HuH-7.5 (cell line): ENCODE measurements around the gene TACC2.

Experiments
- DNase-seq: peaks from one replicate; pipeline ENCODE4 v3.0.0; 2011; ENCODE audit warnings: low spot score

TACC2 gene

GRCh38 chr10:122222638-122223037 is 233.7 kb downstream of the TACC2 start:
- no peak for DNase-seq

GRCh38 chr10:122224159-122224558 is 235.2 kb downstream of the TACC2 start:
- DNase-seq = no peak

- no peak for DNase-seq
These were observed 236.4 kb downstream of the TACC2 start for GRCh38 chr10:122225330-122225729.

GRCh38 chr10:122227754-122228153 is 238.8 kb downstream of the TACC2 start:
- DNase-seq = no peak

GRCh38 chr10:122229666-122230065 is 240.7 kb downstream of the TACC2 start:
- DNase-seq = no peak

DNA sequence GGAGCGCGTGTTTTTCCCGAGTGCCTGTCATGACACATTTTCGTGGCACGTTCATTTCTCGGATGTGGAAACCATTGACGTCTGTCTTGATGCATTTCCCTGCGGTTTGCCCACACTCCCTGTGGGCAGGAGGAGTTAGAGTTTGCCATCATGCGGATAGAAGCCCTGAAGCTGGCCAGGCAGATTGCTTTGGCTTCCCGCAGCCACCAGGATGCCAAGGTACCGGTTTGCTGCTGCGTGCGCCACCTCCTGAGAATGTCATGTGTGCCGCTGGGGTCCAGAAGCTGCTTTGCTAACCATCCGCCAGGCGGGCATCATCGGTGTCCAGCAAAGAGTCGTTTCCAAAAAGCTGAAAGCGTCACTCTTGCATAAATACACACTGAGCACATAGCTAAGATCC is 241.3 kb downstream of the TACC2 start:
- DNase-seq = no peak

DNA sequence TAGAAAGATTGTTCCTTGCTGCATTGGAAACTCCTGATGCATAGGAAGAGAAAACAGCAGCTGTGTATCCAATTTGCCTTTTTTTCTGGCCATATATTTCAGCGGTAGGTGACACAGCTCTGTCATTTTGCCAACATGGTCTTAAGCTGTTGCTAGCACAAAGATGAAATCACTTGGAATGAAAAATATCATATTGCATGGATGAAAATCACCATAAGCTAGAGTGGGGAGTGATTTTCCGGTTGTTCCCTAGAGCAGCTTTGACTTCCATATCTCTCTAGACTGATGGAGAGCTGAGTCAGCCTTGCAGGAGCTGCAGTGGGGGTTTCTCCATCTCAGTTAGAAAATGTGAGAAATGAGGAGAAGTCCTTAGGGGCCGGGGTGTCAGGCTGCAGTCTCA is 243.8 kb downstream of the TACC2 start:
- no peak for DNase-seq

DNA sequence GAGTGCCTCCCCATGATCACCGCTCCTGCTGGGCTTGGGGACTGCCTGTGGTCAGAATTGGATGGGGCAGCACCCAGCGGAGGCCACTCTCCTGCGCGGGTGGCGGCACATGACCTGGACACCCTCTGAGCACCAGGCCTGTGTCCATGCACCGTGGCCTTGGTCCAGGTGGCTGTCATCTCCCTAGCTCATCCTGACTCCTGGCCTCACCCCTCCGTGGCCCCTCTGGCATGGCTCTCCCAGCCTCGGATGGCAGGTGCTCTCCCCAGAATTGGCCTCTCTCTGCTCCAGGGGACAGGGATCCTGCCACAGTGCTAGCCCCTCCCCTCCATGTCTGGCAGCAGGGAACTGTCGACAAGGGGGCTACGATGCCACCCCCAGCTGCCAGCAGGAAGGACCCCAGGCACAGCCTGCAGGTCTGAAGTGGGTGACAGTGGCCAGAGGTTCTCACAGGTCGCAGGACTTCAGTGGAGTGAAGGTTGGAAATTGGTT is 244.9 kb downstream of the TACC2 start:
- DNase-seq = no peak

- DNase-seq = no peak
These were observed 245.5 kb downstream of the TACC2 start for GRCh38 chr10:122234416-122234815.

DNA sequence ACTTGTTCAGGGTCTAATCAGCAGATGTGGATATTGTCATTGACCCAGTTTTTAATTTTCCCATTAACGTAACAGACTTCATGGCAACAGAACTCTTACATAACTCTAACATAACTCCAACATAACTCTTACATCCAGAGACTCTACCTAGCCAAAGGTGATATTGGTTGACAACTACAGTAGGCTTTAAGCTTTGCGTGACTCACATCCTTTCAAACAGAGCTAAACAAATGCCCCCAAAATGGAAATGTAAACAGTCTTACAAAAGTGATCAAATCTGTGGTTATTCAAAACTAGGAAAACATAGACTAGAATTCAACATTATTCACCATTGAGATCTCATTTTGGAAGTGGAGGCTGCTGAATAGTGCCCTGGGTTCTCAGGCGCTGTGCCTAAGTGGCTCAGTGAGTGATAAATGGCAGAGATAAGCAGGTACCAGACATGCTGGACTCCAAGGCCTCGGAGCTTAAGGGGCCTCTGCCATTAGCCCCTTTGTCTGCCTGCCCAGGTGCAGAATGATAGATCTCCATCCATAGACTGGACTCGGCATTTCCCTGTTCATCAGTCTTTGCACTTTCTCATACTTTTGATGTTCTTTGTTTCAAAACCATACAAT is 247.8 kb downstream of the TACC2 start:
- DNase-seq = no peak

- no peak for DNase-seq
These were observed 248.5 kb downstream of the TACC2 start for GRCh38 chr10:122237331-122237990.

GRCh38 chr10:122239578-122240257 is 250.8 kb downstream of the TACC2 start:
- DNase-seq = no peak

DNA sequence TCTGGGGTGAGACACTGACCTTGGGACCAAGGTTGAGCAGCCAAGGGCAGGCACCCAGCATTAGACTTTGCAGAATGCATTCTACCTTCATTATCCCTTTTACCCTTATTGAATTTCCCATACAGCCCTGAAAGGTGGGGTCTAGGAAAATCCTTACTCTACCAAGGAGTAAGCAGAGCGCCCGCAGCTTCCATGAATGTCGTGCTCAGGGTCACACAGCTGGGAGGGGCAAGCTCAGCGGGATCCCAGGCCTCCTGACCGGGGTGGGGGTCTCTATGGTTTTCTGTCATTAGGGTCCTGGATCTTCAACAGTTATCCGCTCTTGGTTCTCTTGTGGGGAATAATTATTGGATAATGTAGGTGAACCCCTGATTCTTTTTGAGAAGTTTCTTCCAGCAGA is 251.4 kb downstream of the TACC2 start:
- DNase-seq = no peak

- no peak for DNase-seq
These were observed 252.9 kb downstream of the TACC2 start for GRCh38 chr10:122241836-122242235.

- no peak for DNase-seq
These were observed 254.6 kb downstream of the TACC2 start for GRCh38 chr10:122243550-122243949.

GRCh38 chr10:122244001-122244975 is 255.3 kb downstream of the TACC2 start:
- DNase-seq = no peak

DNA sequence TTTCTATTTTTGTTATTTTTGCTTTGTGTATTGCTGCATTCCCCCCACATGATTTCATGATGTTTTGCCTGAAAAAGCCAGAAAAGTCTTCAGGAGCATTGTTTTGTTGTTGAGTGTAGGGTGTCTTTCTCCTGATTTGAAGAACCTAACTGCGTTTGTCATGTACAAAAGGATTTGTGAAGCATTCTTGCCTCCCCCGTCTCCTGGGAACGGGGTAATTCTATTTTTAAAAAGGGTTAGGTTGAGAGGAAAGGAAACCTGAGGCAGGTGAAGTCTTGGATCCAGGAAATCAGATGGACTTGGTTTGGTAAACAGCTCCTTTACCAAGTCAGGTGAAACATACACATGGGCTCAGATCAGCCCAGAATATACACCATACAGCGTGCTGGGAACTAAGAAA is 256.2 kb downstream of the TACC2 start:
- no peak for DNase-seq

DNA sequence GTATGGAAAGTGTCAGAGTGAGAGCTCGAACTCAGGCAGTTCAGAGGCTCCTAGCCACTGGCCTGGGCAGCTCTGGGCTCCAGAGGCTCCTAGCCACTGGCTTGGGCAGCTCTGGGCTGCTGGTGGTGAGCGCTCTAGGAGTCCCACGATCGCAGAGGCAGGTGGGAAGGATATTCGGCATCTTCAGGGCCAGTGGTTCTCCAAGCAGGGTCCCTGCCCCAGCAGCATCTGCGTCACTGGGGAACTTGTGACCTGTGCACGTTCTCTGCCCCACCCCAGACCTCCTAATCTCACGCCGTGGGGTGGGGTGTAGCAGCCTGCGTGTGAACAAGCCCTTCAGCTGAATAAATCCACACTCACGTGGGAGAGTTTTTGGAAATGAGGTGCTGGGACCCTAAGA is 256.9 kb downstream of the TACC2 start:
- no peak for DNase-seq

GRCh38 chr10:122246830-122247520 is 258.0 kb downstream of the TACC2 start:
- no peak for DNase-seq

DNA sequence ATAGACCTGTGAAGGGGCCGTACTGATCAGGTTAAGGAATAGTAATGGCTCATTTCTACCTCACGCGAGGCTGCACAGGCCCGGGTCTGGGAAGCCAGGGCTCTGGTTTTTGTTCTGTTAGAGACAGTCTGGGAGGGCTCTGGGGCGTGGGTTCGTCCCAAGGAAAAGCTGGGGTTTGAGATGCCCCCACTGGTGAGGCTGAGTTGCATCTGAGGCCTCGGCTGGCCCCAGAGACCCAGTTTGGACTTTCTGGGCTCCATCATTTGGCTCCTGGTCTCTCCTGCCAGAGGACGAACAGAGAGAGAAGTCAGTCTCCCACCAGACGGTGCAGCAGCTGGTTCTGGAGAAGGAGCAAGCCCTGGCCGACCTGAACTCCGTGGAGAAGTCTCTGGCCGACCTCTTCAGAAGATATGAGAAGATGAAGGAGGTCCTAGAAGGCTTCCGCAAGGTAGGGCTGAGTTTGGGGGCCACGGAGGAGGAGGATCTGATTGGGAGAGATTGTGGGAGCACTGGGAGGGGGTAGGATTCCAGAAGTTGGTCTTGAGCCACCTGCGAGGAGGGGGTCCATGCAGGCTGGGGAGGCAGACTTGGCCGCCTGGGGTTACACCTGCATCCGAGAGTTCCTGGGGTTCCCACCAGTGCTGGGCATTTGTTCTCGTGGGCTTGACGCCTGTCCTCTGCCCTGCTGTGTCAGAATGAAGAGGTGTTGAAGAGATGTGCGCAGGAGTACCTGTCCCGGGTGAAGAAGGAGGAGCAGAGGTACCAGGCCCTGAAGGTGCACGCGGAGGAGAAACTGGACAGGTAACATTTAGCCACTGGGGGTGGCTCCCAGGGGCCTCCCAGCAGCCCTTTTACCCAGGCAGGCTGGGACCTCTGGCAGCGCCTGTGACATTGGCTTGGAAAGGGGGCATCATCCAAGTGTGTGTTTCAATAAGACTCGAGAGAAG is 259.7 kb downstream of the TACC2 start:
- no peak for DNase-seq
